ENCODE measurements around the gene LKAAEAR1. TPM values are rescaled to one million over a fixed set of nuclear protein-coding genes. Genes with fewer than 3 reads are reported as not detected.

LKAAEAR1 gene
- total and polyA plus RNA-seq, 2 of the 13 experiments (the other 11 are each of a cell fraction or from before 2014, with no cell fraction given) = not detected

GRCh38 chr20:64063389-64064144 is 20.6 kb downstream of the LKAAEAR1 start (continued):
- TF ChIP-seq GLMP (CRISPR knock-in tag; IDR thresholded peaks at IDR 0.05; ENCODE audit: borderline replicate concordance) (no peak), SMAD9 (CRISPR knock-in tag; IDR thresholded peaks at IDR 0.05) (peak; percentile 48; the same call in 1 of the 2 replicates), ZNF878 (CRISPR knock-in tag; IDR thresholded peaks at IDR 0.05) (no peak; the same call in 1 of the 2 replicates), THRA (CRISPR knock-in tag; IDR thresholded peaks at IDR 0.05; ENCODE audit: borderline replicate concordance) (0 out of 2 replicates have a peak, but pooled peaks have one; percentile 7), ZNF576 (CRISPR knock-in tag; IDR thresholded peaks at IDR 0.05) (0 out of 2 replicates have a peak, but pooled peaks have one; percentile 21), STAG1 (CRISPR knock-in tag; IDR thresholded peaks at IDR 0.05) (no peak; the same call in 1 of the 2 replicates), SIN3A (IDR thresholded peaks at IDR 0.05; ENCODE audit: borderline replicate concordance, low read depth, low read length) (peak; percentile 46; the same call in 1 of the 2 replicates), ZNF333 (CRISPR knock-in tag; IDR thresholded peaks at IDR 0.05; ENCODE audit: borderline replicate concordance) (peak; percentile 38; the same call in 1 of the 2 replicates), ZBTB7A (CRISPR knock-in tag; IDR thresholded peaks at IDR 0.05) (peak; percentile 82), DRAP1 (CRISPR knock-in tag; IDR thresholded peaks at IDR 0.05) (peak; percentile 20; the same call in 1 of the 2 replicates), ZNF646 (CRISPR knock-in tag; IDR thresholded peaks at IDR 0.05) (peak; percentile 49; the same call in 1 of the 2 replicates), ESRRA (CRISPR knock-in tag; IDR thresholded peaks at IDR 0.05; ENCODE audit: low read depth) (0 out of 2 replicates have a peak, but pooled peaks have one; percentile 6), ZNF674 (CRISPR knock-in tag; IDR thresholded peaks at IDR 0.05; ENCODE audit: low read depth) (0 out of 2 replicates have a peak, but pooled peaks have one; percentile 3), KDM5A (IDR thresholded peaks at IDR 0.05; ENCODE audit: borderline replicate concordance, low read length) (no peak), HMG20B (CRISPR knock-in tag; conservative IDR thresholded peaks at IDR 0.05) (0 out of 2 replicates have a peak, but pooled peaks have one; percentile 23), CC2D1A (CRISPR knock-in tag; IDR thresholded peaks at IDR 0.05) (no peak), MXD4 (CRISPR knock-in tag; IDR thresholded peaks at IDR 0.05) (peak; percentile 17; the same call in 1 of the 2 replicates)

Measured in HepG2 (cell line).